Heart left ventricle (tissue), 16 donors: ENCODE data around the gene AGPAT3. TPM values are rescaled to one million over a fixed set of nuclear protein-coding genes. Genes with fewer than 3 reads are reported as not detected.

Experiments
- ATAC-seq, 4 donors: fragments of 200-7000 bp; cut with Tn5 transposase; one replicate each; pipeline ENCODE4 v1.9.1; 2020 to 2022; ENCODE audit warnings: moderate library complexity in 4 of 4, mild to moderate bottlenecking in 3 of 4, moderate number of reproducible peaks in 1 of 4
- DNase-seq, 5 donors: peaks; one replicate each; pipeline ENCODE4 v3.0.0-alpha.2; 2020
- H3K27ac ChIP-seq, 12 donors: fragments of 200-600 bp; sonication (generic) in 4 of 12; one replicate each; pipeline versions ENCODE4 v1.5.0 to v1.8.0; 2016 to 2022; ENCODE audit warnings: mild to moderate bottlenecking in 2 of 12
- H3K27me3 ChIP-seq, 9 donors: fragments of 200-600 bp; sonication (generic) in 2 of 9; one replicate each; pipeline versions ENCODE4 v1.5.1 to v1.8.0; 2016 to 2022; ENCODE audit warnings: mild to moderate bottlenecking in 3 of 9
- H3K36me3 ChIP-seq, 9 donors: fragments of 200-600 bp; sonication (generic) in 2 of 9; one replicate each; pipeline versions ENCODE4 v1.5.0 to v1.8.0; 2018 to 2022; ENCODE audit warnings: mild to moderate bottlenecking in 2 of 9
- H3K4me1 ChIP-seq, 12 donors: fragments of 200-600 bp; sonication (generic) in 4 of 12; one replicate each; pipeline versions ENCODE4 v1.5.0 to v1.8.0; 2016 to 2022; ENCODE audit warnings: mild to moderate bottlenecking in 3 of 12
- H3K4me3 ChIP-seq, 12 donors: fragments of 200-600 bp; sonication (generic) in 4 of 12; one replicate each; pipeline versions ENCODE4 v1.5.0 to v1.8.0; 2017 to 2022; ENCODE audit warnings: mild to moderate bottlenecking in 9 of 12, moderate library complexity in 4 of 12
- H3K9me3 ChIP-seq, 12 donors: fragments of 200-600 bp; sonication (generic) in 4 of 12; one replicate each; pipeline versions ENCODE4 v1.5.0 to v1.8.0; 2016 to 2022; ENCODE audit warnings: mild to moderate bottlenecking in 1 of 12
- POLR2A ChIP-seq, 2 donors: fragments of 450-650 bp; IDR thresholded peaks; one replicate each; pipeline ENCODE4 v1.6.1; 2017; ENCODE audit warnings: antibody characterized with exemption in 2 of 2, mild to moderate bottlenecking in 2 of 2, moderate library complexity in 2 of 2
- WGBS, 4 donors: extraction: QIAGEN DNeasy Blood & Tissue Kit in 2 of 4; methylation state at CpG; one replicate each; pipeline versions ENCODE4 v1.1.5 to v1.1.7; 2013 to 2018; 5-methylcytosine and 5-hydroxymethylcytosine counted together
- intact Hi-C, 10 donors: fragments of 100-400 bp; cut with DNase I; formaldehyde crosslinking; loops; one replicate each; pipeline versions ENCODE4 v1.11.1 to v1.14.2; 2022
- polyA plus RNA-seq, 2 donors: library from polyadenylated mRNA; stranded (reverse); fragments of 200-250 nt; gene quantifications; one replicate each; pipeline ENCODE4 v1.2.3, GENCODE V29; 2013
- total RNA-seq, 9 donors: library from RNA; depleted of rRNA in 2 of 9; stranded (reverse); fragments of >200 nt in 2 of 9; fragmentation: NEBNext Ultra II Directional in 3 of 9; extraction: Animal tissue kit (Norgen Biotek cat#: 25700) in 3 of 9; gene quantifications; one replicate each; pipeline versions ENCODE4 v1.1.0 to v1.2.4, GENCODE V29; 2016 to 2023
- TF ChIP-seq, protein P1 (sequence below), 12 donors: fragments of 200-600 bp; sonication (generic) in 4 of 12; IDR thresholded peaks; one replicate each; pipeline versions ENCODE4 v1.5.0 to v1.8.0; 2018 to 2022; ENCODE audit warnings: antibody characterized with exemption in 12 of 12, mild to moderate bottlenecking in 5 of 12
- donor health status: ischemic (EF 13 %, LVEDD 7.1; RV severe dilation, severe dysfunction).
- donor health status: healthy with polysubstance abuse.
- donor health status: DM: no; HTN: yes; CAD: no.
- donor health status: DM: no; HTN: no; CAD: no.
- donor health status: ischemic (EF 25% LVEDD 6.9; RV normal size, moderate dysfunction).
- donor health status: ischemic (EF 25% LVEDD 5.7; RV mildly dilated, moderate dysfunction).
- donor health status: healthy.
- donor health status: DM: yes; HTN: yes; CAD: no.
- donor health status: ischemic (EF 35%, LVEDD 5.7; RV mildly dilated, moderate dysfunction).
- donor health status: nonischemic (EF 11% LVEDD 7.7; RV severe dilation, severe dysfunction).
- donor health status: DM: yes; HTN: yes; CAD: no.
- donor health status: PGD.
- donor health status: ischemic (EF 29% LVEDD 5.4; RV normal size, mild dysfunction).
- donor health status: nonischemic (EF 23%, LVEDD 6.1; RV moderate dilation, normal function).

AGPAT3 gene
- total and polyA plus RNA-seq, 11 donors, result 26.6 to 86.0 (median 64.5) TPM

GRCh38 chr21:43908167-43908566 is 43.1 kb downstream of the AGPAT3 start:
- intact Hi-C loops, result loop anchor here in 1 of 10 donors (10.0 kb wide), 1 partner anchor 183 kb away; no protein-coding TSS in a partner anchor
- H3K4me1 ChIP-seq, result peaks cover under 1 to 42% (median 19%) of the 10 kb centered on the region in 12 donors

GRCh38 chr21:43909741-43910400 is 44.8 kb downstream of the AGPAT3 start:
- ATAC-seq (peak in 2 of 4 donors; percentile 13 to 23), DNase-seq (peak in 1 of 5 donors; percentile 28)
- intact Hi-C loops, result loop anchor here in 2 of 10 donors (5.0 to 10.0 kb wide), 2 partner anchors 43 to 185 kb away; partner anchors contain the start of gene AGPAT3 (in 1 of the 2)
- Histone ChIP-seq H3K27ac (no peak overlapping the region), H3K36me3 (peaks cover 0 to 33% (median 9%) of the 10 kb centered on the region in 9 donors), H3K4me3 (no peak overlapping the region), H3K9me3 (peaks cover 0 to 16% (median 3%) of the 10 kb centered on the region in 12 donors), H3K27me3 (no peaks in the 10 kb centered on the region), H3K4me1 (peaks cover 0 to 45% (median 17%) of the 10 kb centered on the region in 12 donors)
- TF ChIP-seq POLR2A (IDR thresholded peaks at IDR 0.05), result no peak
- TF ChIP-seq, protein P1, sequence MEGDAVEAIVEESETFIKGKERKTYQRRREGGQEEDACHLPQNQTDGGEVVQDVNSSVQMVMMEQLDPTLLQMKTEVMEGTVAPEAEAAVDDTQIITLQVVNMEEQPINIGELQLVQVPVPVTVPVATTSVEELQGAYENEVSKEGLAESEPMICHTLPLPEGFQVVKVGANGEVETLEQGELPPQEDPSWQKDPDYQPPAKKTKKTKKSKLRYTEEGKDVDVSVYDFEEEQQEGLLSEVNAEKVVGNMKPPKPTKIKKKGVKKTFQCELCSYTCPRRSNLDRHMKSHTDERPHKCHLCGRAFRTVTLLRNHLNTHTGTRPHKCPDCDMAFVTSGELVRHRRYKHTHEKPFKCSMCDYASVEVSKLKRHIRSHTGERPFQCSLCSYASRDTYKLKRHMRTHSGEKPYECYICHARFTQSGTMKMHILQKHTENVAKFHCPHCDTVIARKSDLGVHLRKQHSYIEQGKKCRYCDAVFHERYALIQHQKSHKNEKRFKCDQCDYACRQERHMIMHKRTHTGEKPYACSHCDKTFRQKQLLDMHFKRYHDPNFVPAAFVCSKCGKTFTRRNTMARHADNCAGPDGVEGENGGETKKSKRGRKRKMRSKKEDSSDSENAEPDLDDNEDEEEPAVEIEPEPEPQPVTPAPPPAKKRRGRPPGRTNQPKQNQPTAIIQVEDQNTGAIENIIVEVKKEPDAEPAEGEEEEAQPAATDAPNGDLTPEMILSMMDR (IDR thresholded peaks at IDR 0.05), result no peak
- WGBS, 4 donors, result 83 to 88% (median 87%) methylated on average over 18 to 19 of the region's 19 CpGs

More at GRCh38 chr21:43908167-43908566, 43.1 kb downstream of the AGPAT3 start:
- peaks cover 0 to 11% (median 3%) of the 10 kb centered on the region in 12 donors for H3K9me3 ChIP-seq
- ATAC-seq (no peak), DNase-seq (peak in 1 of 5 donors; percentile 29)
- no peaks in the 10 kb centered on the region for H3K27me3 ChIP-seq
- H3K4me3 ChIP-seq, result no peak overlapping the region
- no peak for TF ChIP-seq POLR2A (IDR thresholded peaks at IDR 0.05)
- TF ChIP-seq, protein P1 (IDR thresholded peaks at IDR 0.05), result no peak
- H3K36me3 ChIP-seq, result peaks cover 0 to 45% (median 9%) of the 10 kb centered on the region in 9 donors
- 67 to 77% (median 69%) methylated on average over 8 of the region's 8 CpGs for WGBS, 4 donors
- peak overlapping the region in 1 of 12 donors; percentile 37 for H3K27ac ChIP-seq

DNA sequence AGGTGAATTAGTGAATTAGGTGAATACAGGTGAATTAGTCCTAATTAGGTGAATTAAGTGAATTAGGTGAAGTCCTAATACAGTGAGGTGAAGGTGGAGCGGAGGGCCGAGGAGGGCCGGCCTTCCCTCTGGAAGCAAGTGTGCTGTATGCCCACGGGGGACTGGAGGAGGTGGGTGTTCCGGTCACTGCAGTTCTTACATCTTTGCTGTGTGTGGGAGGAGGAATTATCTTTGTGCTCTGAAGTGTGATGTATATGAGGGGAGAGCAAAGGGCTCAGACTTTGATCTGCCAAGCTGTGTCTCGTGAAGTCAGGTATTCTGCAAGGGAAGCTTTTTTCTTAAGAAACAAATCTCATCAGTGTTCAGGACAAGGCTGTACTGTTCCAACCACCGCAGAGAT is 45.4 kb downstream of the AGPAT3 start:
- Histone ChIP-seq H3K27ac (peak overlapping the region in 1 of 12 donors; percentile 30), H3K4me1 (peaks cover 0 to 45% (median 17%) of the 10 kb centered on the region in 12 donors), H3K27me3 (no peaks in the 10 kb centered on the region), H3K36me3 (peaks cover 0 to 28% (median 9%) of the 10 kb centered on the region in 9 donors), H3K9me3 (peaks cover 0 to 16% (median 3%) of the 10 kb centered on the region in 12 donors), H3K4me3 (no peak overlapping the region)
- no peak for DNase-seq
- TF ChIP-seq, protein P1 (IDR thresholded peaks at IDR 0.05), result no peak
- TF ChIP-seq POLR2A (IDR thresholded peaks at IDR 0.05), result no peak
- no peak for ATAC-seq
- WGBS, 4 donors, result 82 to 87% (median 86%) methylated on average over 7 of the region's 7 CpGs
- intact Hi-C loops, result loop anchor here in 1 of 10 donors (5.0 kb wide), 1 partner anchor 43 kb away; the partner anchor contains the start of gene AGPAT3
